H1 (cell line): ENCODE results near the gene DOK7.

ENCODE experiments used
- BCL11A ChIP-seq, 2 experiments: IDR thresholded peaks; one replicate each; pipeline ENCODE4 v1.6.1; 2011; ENCODE audit warnings: low read depth in 2 of 2, low read length in 2 of 2, mild to moderate bottlenecking in 2 of 2
- CBX8 ChIP-seq: fragments of 300-800, 300-1000 bp; sonication (generic); IDR thresholded peaks from 2 replicates; pipeline ENCODE4 v1.7.1; 2016; ENCODE audit warnings: low read depth, low read length, borderline replicate concordance
- EP300 ChIP-seq, 2 experiments: IDR thresholded peaks; 1 replicate in 1 of 2; 2 replicates in 1 of 2; pipeline ENCODE4 v1.6.1; 2011 to 2012; ENCODE audit warnings: low read depth in 2 of 2, low read length in 2 of 2, mild to moderate bottlenecking in 2 of 2, borderline replicate concordance in 1 of 2, inconsistent platforms in 1 of 2, moderate library complexity in 1 of 2
- POLR2A ChIP-seq, 2 experiments: IDR thresholded peaks; 1 replicate in 1 of 2; 2 replicates in 1 of 2; pipeline ENCODE4 v1.6.1; 2011; ENCODE audit warnings: low read depth in 2 of 2, low read length in 2 of 2, mild to moderate bottlenecking in 2 of 2; ENCODE audit errors: control extremely low read depth in 1 of 2
- RFX5 ChIP-seq: IDR thresholded peaks from 2 replicates; pipeline ENCODE4 v1.6.1; 2011; ENCODE audit warnings: low read depth, low read length, improper control_type of control experiment, borderline replicate concordance
- TF ChIP-seq, protein P1 (sequence below): IDR thresholded peaks from 2 replicates; pipeline ENCODE4 v1.6.1; 2012; ENCODE audit warnings: low read length, inconsistent platforms
- TF ChIP-seq, protein P2 (sequence below), 3 experiments: IDR thresholded peaks; 1 replicate in 2 of 3; 2 replicates in 1 of 3; pipeline versions ENCODE4 v1.5.1 to v1.6.1; 2011; ENCODE audit warnings: low read length in 3 of 3, mild to moderate bottlenecking in 3 of 3, inconsistent platforms in 2 of 3, low read depth in 1 of 3, moderate library complexity in 1 of 3; ENCODE audit not compliant: insufficient read depth in 1 of 3; ENCODE audit errors: control extremely low read depth in 1 of 3

DNA sequence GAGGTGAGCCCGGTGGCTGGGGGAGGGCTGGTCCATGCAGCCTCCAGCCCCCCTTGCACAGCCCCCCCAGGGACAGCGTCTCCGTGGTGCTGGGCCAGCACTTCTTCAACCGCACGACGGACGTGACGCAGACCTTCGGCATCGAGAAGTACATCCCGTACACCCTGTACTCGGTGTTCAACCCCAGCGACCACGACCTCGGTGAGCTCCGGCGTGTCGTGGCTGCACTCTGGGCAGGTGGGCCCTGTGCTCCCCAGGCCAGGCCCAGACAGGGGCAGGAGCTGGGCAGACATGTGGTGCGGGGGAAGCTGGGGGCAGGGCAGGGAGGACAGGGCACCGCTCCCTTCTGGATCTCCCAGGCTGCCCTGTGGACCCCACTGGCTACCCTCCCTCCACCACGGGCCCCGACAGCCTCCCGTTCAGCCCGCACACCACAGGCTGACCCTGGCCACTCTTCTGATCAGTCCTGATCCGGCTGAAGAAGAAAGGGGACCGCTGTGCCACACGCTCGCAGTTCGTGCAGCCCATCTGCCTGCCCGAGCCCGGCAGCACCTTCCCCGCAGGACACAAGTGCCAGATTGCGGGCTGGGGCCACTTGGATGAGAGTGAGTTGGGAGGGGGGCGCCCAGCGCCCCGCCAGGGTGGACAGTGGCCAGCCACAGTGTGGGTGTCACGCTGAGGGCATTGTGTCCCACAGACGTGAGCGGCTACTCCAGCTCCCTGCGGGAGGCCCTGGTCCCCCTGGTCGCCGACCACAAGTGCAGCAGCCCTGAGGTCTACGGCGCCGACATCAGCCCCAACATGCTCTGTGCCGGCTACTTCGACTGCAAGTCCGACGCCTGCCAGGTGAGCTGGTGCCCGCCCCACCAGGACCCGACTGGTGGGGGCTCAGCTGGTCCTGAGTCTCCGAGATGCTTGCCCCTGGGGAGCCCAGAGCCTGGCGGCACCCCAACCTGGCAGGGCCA is 15.4 kb upstream of the DOK7 start:
- TF ChIP-seq, protein P1, sequence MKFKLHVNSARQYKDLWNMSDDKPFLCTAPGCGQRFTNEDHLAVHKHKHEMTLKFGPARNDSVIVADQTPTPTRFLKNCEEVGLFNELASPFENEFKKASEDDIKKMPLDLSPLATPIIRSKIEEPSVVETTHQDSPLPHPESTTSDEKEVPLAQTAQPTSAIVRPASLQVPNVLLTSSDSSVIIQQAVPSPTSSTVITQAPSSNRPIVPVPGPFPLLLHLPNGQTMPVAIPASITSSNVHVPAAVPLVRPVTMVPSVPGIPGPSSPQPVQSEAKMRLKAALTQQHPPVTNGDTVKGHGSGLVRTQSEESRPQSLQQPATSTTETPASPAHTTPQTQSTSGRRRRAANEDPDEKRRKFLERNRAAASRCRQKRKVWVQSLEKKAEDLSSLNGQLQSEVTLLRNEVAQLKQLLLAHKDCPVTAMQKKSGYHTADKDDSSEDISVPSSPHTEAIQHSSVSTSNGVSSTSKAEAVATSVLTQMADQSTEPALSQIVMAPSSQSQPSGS = no peak
- TF ChIP-seq, protein P2, sequence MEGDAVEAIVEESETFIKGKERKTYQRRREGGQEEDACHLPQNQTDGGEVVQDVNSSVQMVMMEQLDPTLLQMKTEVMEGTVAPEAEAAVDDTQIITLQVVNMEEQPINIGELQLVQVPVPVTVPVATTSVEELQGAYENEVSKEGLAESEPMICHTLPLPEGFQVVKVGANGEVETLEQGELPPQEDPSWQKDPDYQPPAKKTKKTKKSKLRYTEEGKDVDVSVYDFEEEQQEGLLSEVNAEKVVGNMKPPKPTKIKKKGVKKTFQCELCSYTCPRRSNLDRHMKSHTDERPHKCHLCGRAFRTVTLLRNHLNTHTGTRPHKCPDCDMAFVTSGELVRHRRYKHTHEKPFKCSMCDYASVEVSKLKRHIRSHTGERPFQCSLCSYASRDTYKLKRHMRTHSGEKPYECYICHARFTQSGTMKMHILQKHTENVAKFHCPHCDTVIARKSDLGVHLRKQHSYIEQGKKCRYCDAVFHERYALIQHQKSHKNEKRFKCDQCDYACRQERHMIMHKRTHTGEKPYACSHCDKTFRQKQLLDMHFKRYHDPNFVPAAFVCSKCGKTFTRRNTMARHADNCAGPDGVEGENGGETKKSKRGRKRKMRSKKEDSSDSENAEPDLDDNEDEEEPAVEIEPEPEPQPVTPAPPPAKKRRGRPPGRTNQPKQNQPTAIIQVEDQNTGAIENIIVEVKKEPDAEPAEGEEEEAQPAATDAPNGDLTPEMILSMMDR (IDR thresholded peaks at IDR 0.05; ENCODE audit: control extremely low read depth in 1 of 3, insufficient read depth in 1 of 3, low read depth in 1 of 3, low read length in 3 of 3) = no peak
- TF ChIP-seq CBX8 = no peak
- TF ChIP-seq POLR2A (IDR thresholded peaks at IDR 0.05; ENCODE audit: control extremely low read depth in 1 of 2, low read depth in 2 of 2, low read length in 2 of 2) = no peak
- no peak for TF ChIP-seq BCL11A (IDR thresholded peaks at IDR 0.05; ENCODE audit: low read depth in 2 of 2, low read length in 2 of 2)
- TF ChIP-seq EP300 (IDR thresholded peaks at IDR 0.05; ENCODE audit: borderline replicate concordance in 1 of 2, low read depth in 2 of 2, low read length in 2 of 2) = no peak
- no peak for TF ChIP-seq RFX5
